Testis (tissue), 2 donors: Measurements from ENCODE around the gene PIBF1.

Experiments used
- CTCF ChIP-seq, 3 experiments: fragments of 450-650 bp in 2 of 3; fragments of 200-600 bp in 1 of 3; sonication (generic) in 1 of 3; IDR thresholded peaks; one replicate each; pipeline ENCODE4 v1.5.1; 2016 to 2019; ENCODE audit warnings: antibody characterized with exemption in 3 of 3, mild to moderate bottlenecking in 2 of 3, moderate library complexity in 1 of 3
- POLR2A ChIP-seq: fragments of 450-650 bp; IDR thresholded peaks from one replicate; pipeline ENCODE4 v1.6.1; 2017; ENCODE audit warnings: antibody characterized with exemption, mild to moderate bottlenecking, moderate library complexity

GRCh38 chr13:73057284-73058063 is 275.5 kb downstream of the PIBF1 start:
- TF ChIP-seq POLR2A (no peak), CTCF (IDR thresholded peaks at IDR 0.05) (no peak)
